ENCODE data around the gene OSBPL7.

OSBPL7 gene, protein sequence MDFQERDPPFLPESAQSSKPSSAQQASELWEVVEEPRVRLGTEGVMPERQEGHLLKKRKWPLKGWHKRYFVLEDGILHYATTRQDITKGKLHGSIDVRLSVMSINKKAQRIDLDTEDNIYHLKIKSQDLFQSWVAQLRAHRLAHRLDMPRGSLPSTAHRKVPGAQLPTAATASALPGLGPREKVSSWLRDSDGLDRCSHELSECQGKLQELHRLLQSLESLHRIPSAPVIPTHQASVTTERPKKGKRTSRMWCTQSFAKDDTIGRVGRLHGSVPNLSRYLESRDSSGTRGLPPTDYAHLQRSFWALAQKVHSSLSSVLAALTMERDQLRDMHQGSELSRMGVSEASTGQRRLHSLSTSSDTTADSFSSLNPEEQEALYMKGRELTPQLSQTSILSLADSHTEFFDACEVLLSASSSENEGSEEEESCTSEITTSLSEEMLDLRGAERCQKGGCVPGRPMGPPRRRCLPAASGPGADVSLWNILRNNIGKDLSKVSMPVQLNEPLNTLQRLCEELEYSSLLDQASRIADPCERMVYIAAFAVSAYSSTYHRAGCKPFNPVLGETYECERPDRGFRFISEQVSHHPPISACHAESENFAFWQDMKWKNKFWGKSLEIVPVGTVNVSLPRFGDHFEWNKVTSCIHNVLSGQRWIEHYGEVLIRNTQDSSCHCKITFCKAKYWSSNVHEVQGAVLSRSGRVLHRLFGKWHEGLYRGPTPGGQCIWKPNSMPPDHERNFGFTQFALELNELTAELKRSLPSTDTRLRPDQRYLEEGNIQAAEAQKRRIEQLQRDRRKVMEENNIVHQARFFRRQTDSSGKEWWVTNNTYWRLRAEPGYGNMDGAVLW

GRCh38 chr17:47821424-47822391, at the start of gene OSBPL7:
Gene OSBPL7 (minus strand): TSS chr17:47821794. CDS start chr17:47820278, 1,516 bp downstream.
- DNase-seq: peak in 54 of 56 donors; percentile 8 to 94 (median 68)

GRCh38 chr17:47871048-47871447, 49.5 kb upstream of the OSBPL7 start:
- DNase-seq: no peak

- no peak for DNase-seq
These were observed 48.5 kb upstream of the OSBPL7 start for GRCh38 chr17:47870056-47870455.

DNA sequence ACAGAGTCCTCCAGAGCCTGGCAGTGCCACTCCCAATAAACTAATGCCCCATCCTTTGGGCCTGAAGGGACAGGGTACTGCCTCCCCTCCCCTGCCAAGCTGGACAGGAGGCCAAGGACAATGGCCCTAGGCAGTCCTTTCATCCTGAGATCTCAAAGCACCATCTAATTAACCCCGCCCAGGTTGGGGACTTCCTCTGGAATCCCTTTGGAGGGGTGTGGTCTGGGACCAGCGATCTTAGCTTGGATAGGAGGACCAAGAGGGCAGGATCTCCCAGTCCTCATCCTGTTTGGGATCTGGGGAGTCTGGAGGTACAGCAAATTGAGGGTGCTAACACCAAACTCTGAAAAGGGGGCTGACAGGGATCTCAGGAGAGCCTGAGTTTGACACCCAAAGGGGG, 47.5 kb upstream of the OSBPL7 start:
- DNase-seq: no peak

DNA sequence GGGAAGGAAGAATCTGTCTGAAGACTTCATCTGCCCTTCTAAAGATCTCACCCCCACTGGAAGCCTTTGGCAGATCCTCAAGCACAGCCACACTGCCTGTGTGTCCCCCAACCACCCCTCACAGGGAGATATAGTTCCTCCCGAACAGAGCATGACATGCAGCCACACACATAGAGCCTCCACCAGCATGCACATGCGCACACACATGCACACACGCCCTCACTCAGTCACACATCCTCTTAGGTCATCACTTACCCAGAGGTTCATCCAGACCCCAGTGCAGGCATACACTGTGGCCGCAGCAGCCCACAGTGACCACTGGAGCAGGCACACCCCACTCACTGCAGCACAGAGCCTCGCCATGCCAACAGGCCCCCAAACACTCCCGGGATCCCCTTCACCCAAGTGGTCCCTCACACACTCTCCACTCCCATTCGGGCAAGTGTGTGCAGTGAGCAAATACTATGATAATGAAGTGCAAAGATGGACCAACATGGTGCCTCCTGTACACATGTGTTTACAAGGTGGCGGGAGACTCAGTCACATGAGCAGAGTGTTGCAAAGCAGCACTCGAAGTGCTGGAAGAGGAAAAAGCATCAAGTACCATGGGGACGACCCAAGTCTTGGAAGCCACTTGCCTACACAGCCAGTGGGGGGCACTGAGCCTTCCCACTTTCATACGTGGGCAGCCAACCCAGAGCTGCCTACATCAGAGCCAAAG, 46.4 kb upstream of the OSBPL7 start:
- DNase-seq: no peak

GRCh38 chr17:47866941-47867340, 45.3 kb upstream of the OSBPL7 start:
- no peak for DNase-seq

DNA sequence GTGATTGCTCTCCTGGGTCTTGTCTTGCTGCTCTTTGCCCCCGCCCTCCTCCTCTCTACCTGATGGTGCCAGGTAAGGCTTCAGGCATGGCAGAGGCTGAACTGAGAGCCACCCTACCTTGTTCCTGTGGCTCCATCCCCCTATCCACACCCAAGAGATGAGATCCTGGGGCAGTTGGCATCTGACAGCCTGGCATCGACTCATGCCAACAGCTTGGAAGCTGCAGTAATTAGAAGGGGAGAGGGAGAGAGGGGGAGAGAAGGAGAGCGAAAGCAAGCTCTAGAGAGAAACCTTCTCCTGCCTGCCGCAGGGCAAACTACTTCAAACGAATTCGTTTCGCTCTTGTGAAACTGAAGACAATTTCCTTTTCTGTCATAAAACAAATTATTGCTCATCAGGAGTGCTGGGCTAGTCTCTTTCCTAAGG, 43.2 kb upstream of the OSBPL7 start:
- DNase-seq: no peak

- no peak for DNase-seq
These were observed 41.2 kb upstream of the OSBPL7 start for GRCh38 chr17:47862621-47863440.

- no peak for DNase-seq
These were observed 38.8 kb upstream of the OSBPL7 start for GRCh38 chr17:47860386-47860785.

GRCh38 chr17:47857551-47858455, 36.2 kb upstream of the OSBPL7 start:
- no peak for DNase-seq

- no peak for DNase-seq
These were observed 35.2 kb upstream of the OSBPL7 start for GRCh38 chr17:47856830-47857229.

- no peak for DNase-seq
These were observed 34.1 kb upstream of the OSBPL7 start for GRCh38 chr17:47855737-47856136.

DNA sequence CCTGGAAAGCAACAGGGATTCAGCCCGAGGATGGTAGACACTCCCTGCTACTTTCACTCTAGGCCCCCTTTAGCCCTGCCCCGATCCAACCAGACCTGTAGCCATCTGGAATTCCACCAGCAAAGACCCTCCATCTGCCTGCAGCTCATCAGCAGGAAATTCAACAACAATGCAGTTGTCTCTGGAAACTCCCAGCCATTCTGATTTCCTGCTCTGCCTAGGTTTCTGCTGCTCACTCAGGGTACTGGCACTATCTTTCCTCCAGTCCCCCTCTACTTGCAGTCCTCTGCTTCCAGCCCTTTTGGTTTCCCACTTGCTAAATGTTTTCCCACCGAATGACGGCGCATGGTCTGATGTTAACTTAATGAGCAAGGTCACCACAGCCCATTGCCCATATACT, 32.0 kb upstream of the OSBPL7 start:
- no peak for DNase-seq

DNA sequence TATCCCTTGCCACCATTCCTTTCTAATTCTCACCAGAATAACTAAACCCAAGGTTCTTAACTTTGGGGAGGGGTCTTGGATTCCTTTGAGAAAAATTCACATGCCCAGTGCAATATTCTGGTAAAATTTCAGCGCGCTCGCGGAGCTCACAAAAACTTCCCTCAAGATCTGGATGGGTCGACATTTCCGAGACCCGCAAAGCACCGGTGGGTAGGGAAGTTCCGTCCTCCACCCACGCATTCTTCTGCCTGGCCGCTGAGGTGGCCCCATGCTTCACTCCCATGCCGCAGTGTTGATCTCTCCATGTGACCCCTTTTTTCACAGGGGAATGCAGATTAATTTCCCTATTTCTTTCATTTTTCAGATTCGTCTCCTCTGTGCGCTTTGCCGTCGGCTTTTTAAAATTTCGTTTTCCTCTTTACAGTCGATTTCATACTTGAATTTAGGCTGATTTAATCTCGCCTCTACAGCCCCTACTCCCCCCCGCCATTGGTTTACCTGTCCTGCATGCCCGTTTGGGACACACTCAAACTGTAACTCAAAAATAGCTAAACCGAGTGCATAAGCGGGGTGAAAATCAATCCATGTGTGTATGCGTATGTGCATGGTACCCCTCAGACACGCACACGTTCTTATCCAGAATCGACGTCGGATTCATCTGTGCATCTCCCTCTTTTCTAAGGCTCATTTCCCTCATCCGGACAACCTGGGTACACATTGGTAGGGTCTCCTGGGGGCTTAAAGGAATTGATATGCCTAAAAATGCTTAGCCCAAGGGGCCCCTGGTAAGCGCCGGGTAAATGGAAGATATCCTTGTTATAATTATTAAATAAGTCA, 30.7 kb upstream of the OSBPL7 start:
- DNase-seq: no peak

GRCh38 chr17:47851764-47852112, 30.1 kb upstream of the OSBPL7 start:
- no peak for DNase-seq

DNA sequence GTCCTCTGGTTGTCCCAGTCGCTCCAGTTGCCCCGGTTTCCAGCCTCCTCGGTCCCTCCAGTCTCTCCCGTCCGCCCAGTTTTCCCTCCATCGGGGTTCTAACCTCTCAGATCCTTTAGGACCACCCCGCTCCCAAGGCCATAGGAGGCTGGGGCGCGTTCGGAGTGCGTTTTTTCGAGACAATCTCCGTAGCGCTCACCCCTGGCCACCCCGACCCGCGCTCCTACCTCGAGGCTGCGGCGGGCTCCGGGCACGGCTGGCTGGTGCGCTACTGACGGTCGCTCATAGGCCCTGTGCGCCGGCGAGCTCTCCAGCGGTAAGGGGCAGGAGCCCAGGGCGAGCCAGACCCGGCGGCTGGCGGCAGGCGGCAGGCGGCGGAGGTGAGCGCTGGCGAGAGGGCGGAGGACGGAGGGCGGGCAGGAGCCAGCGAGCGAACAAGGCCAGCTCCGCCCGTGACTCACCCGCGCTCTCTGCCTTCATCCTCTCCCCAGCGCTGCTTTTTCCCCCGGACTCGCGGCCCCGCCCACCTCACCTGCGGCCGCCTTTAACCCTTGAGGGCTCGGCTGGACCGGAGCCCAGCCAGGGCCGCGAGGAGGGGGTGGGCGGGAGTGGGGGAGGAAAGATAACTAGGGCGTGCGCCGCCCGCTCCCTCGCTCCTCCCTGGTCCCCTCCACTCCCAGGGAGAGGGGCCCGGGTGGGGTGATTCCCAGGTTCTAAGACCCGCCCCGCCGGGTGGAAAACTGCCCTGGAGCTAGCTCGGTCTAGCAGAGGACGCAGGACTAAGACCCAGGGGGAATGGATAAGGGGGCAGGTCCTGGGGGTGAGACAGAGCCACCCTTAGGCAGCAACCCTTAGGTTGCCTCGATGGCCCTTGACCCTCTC, 29.3 kb upstream of the OSBPL7 start, which contains the start of gene SP6:
SP6 (minus strand) TSS at position 472 of the 882 bp plus-strand sequence. CDS start 2,734 bp downstream, outside the sequence.
- no peak for DNase-seq

DNA sequence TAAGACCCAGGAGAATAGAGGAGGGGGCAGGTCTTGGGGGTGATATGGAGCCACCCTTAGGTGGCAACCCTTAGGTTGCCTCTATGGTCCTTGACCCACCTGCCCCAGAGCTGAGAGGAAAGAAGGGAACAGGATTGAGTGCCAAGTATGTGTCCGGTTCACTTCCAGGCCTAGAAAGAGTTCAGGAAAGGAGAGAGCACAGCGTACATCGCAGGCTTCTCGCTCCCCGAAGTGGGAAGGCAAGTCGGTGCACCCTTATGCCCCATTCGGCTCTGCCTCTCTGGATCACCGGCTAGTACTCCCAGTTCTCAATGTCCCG, 28.7 kb upstream of the OSBPL7 start:
- DNase-seq: no peak
